SK-N-SH treated with all-trans-retinoic acid at 6 μM for 48 hours (cell line): ENCODE data around the gene RADIL.

ENCODE experiments used
- ATAC-seq: fragments of 200-7000 bp; cut with Tn5 transposase; 3 replicates; pipeline ENCODE4 v1.9.1; 2020; ENCODE audit warnings: mild to moderate bottlenecking, moderate library complexity
- BACH2 ChIP-seq: fragments of 250-450 bp; sonication (Bioruptor Pico); IDR thresholded peaks from 2 replicates; pipeline ENCODE4 v1.9.0; 2021; ENCODE audit warnings: mild to moderate bottlenecking, borderline replicate concordance
- CREB5 ChIP-seq: fragments of 250-450 bp; sonication (Bioruptor Pico); IDR thresholded peaks from 2 replicates; pipeline ENCODE4 v1.5.1; 2020; ENCODE audit warnings: low read depth, mild to moderate bottlenecking, moderate library complexity
- CSDC2 ChIP-seq: fragments of 250-450 bp; sonication (Bioruptor Pico); IDR thresholded peaks from 2 replicates; pipeline ENCODE4 v1.5.0; 2020; ENCODE audit warnings: mild to moderate bottlenecking, moderate library complexity
- GLIS3 ChIP-seq: fragments of 250-450 bp; sonication (Bioruptor Pico); IDR thresholded peaks from 2 replicates; pipeline ENCODE4 v1.5.0; 2020; ENCODE audit warnings: mild to moderate bottlenecking, moderate library complexity
- ISL1 ChIP-seq: fragments of 250-450 bp; sonication (Bioruptor Pico); IDR thresholded peaks from 2 replicates; pipeline ENCODE4 v2.1.2; 2022; ENCODE audit warnings: mild to moderate bottlenecking, moderate library complexity
- OSR1 ChIP-seq: fragments of 250-450 bp; sonication (Bioruptor Pico); IDR thresholded peaks from 2 replicates; pipeline ENCODE4 v1.8.0; 2022; ENCODE audit warnings: moderate library complexity, mild to moderate bottlenecking, inconsistent platforms
- PATZ1 ChIP-seq: fragments of 250-450 bp; sonication (Bioruptor Pico); IDR thresholded peaks from 2 replicates; pipeline ENCODE4 v1.8.0; 2020; ENCODE audit warnings: mild to moderate bottlenecking, moderate library complexity, borderline replicate concordance
- POU6F1 ChIP-seq: fragments of 250-450 bp; sonication (Bioruptor Pico); IDR thresholded peaks from 2 replicates; pipeline ENCODE4 v1.8.0; 2021; ENCODE audit warnings: low read depth, mild to moderate bottlenecking, moderate library complexity, borderline replicate concordance
- PPARA ChIP-seq: fragments of 250-450 bp; sonication (Bioruptor Pico); IDR thresholded peaks from 2 replicates; pipeline ENCODE4 v1.5.0; 2020; ENCODE audit warnings: mild to moderate bottlenecking, borderline replicate concordance
- RARB ChIP-seq: fragments of 250-450 bp; sonication (Bioruptor Pico); IDR thresholded peaks from 2 replicates; pipeline ENCODE4 v1.8.0; 2021; ENCODE audit warnings: mild to moderate bottlenecking, moderate library complexity
- TCF4 ChIP-seq: fragments of 250-450 bp; sonication (Bioruptor Pico); IDR thresholded peaks from 2 replicates; pipeline ENCODE4 v1.8.0; 2021; ENCODE audit warnings: mild to moderate bottlenecking, moderate library complexity, borderline replicate concordance
- TOX ChIP-seq: fragments of 250-450 bp; sonication (Bioruptor Pico); IDR thresholded peaks from 2 replicates; pipeline ENCODE4 v1.8.0; 2021; ENCODE audit warnings: mild to moderate bottlenecking, moderate library complexity, borderline replicate concordance
- TSHZ2 ChIP-seq: fragments of 250-450 bp; sonication (Bioruptor Pico); IDR thresholded peaks from 2 replicates; pipeline ENCODE4 v1.5.0; 2020; ENCODE audit warnings: mild to moderate bottlenecking, moderate library complexity
- ZFP3 ChIP-seq: fragments of 250-450 bp; sonication (Bioruptor Pico); IDR thresholded peaks from 2 replicates; pipeline ENCODE4 v1.5.0; 2020; ENCODE audit warnings: mild to moderate bottlenecking, moderate library complexity
- ZFP30 ChIP-seq: fragments of 450-650 bp; formaldehyde crosslinking; IDR thresholded peaks from 2 replicates; pipeline ENCODE4 v1.5.0; 2022; ENCODE audit warnings: mild to moderate bottlenecking, moderate library complexity
- ZNF565 ChIP-seq: fragments of 450-650 bp; formaldehyde crosslinking; conservative IDR thresholded peaks from 2 replicates; pipeline ENCODE4 v1.5.0; 2020; ENCODE audit warnings: low read depth, mild to moderate bottlenecking, moderate library complexity
- ZNF70 ChIP-seq: fragments of 450-650 bp; formaldehyde crosslinking; IDR thresholded peaks from 2 replicates; pipeline ENCODE4 v1.5.0; 2020; ENCODE audit warnings: mild to moderate bottlenecking, moderate library complexity
- ZNF8 ChIP-seq: fragments of 450-650 bp; formaldehyde crosslinking; IDR thresholded peaks from 2 replicates; pipeline ENCODE4 v1.5.0; 2020; ENCODE audit warnings: mild to moderate bottlenecking, moderate library complexity

RADIL gene

GRCh38 chr7:4841007-4841784, 42.3 kb downstream of the RADIL start:
- TF ChIP-seq ZNF565 (CRISPR knock-in tag) (no peak), OSR1 (no peak), ISL1 (no peak), TSHZ2 (CRISPR knock-in tag) (no peak), ZNF8 (CRISPR knock-in tag) (no peak), BACH2 (CRISPR knock-in tag) (no peak), TCF4 (CRISPR knock-in tag) (no peak), PATZ1 (CRISPR knock-in tag) (no peak)
- no peak for ATAC-seq

GRCh38 chr7:4840079-4840501, 43.4 kb downstream of the RADIL start:
- ATAC-seq: no peak
- TF ChIP-seq ZFP30 (no peak), TCF4 (CRISPR knock-in tag) (no peak), GLIS3 (CRISPR knock-in tag) (no peak), PATZ1 (CRISPR knock-in tag) (no peak), TOX (no peak), ZFP3 (CRISPR knock-in tag) (no peak), TSHZ2 (CRISPR knock-in tag) (no peak), ZNF8 (CRISPR knock-in tag) (no peak), CREB5 (no peak)

GRCh38 chr7:4838626-4839334, 44.7 kb downstream of the RADIL start:
- ATAC-seq: no peak
- no peak for TF ChIP-seq BACH2 (CRISPR knock-in tag)
- TF ChIP-seq PPARA: no peak
- TF ChIP-seq POU6F1 (CRISPR knock-in tag): no peak
- TF ChIP-seq ZNF565 (CRISPR knock-in tag): no peak
- TF ChIP-seq ISL1: no peak
- TF ChIP-seq CSDC2 (CRISPR knock-in tag): no peak
- TF ChIP-seq ZNF8 (CRISPR knock-in tag): no peak
- no peak for TF ChIP-seq ZNF70 (CRISPR knock-in tag)
- no peak for TF ChIP-seq RARB (CRISPR knock-in tag)
- TF ChIP-seq TSHZ2 (CRISPR knock-in tag): no peak
